Lower lobe of right lung (tissue), 2 donors: ENCODE measurements around the gene NEURL1. TPM values are rescaled to one million over a fixed set of nuclear protein-coding genes. Genes with fewer than 3 reads are reported as not detected.

Experiments
- ATAC-seq, 2 donors: fragments of 200-7000 bp; cut with Tn5 transposase; one replicate each; pipeline ENCODE4 v1.9.1; 2020 to 2022; ENCODE audit warnings: mild to moderate bottlenecking in 2 of 2, moderate library complexity in 2 of 2
- DNase-seq: peaks from one replicate; pipeline ENCODE4 v3.0.0-alpha.2; 2020
- H3K27ac ChIP-seq: fragments of 200-600 bp; one replicate; pipeline ENCODE4 v1.8.0; 2022
- H3K27me3 ChIP-seq: fragments of 200-600 bp; one replicate; pipeline ENCODE4 v1.8.0; 2022; ENCODE audit warnings: low read depth
- H3K36me3 ChIP-seq: fragments of 200-600 bp; one replicate; pipeline ENCODE4 v1.8.0; 2022; ENCODE audit warnings: mild to moderate bottlenecking
- H3K4me1 ChIP-seq: fragments of 200-600 bp; one replicate; pipeline ENCODE4 v1.8.0; 2022
- H3K4me3 ChIP-seq: fragments of 200-600 bp; one replicate; pipeline ENCODE4 v1.8.0; 2022; ENCODE audit warnings: mild to moderate bottlenecking
- H3K9me3 ChIP-seq: fragments of 200-600 bp; one replicate; pipeline ENCODE4 v1.8.0; 2022
- intact Hi-C: fragments of 100-400 bp; cut with DNase I; formaldehyde crosslinking; loops from one replicate; pipeline ENCODE4 v1.11.0; 2022
- total RNA-seq: library from RNA; stranded (reverse); fragmentation: NEBNext Ultra II Directional; extraction: Animal tissue kit (Norgen Biotek cat#: 25700); gene quantifications from one replicate; pipeline ENCODE4 v1.2.1, GENCODE V29; 2021
- TF ChIP-seq, protein P1 (sequence below): fragments of 200-600 bp; IDR thresholded peaks from one replicate; pipeline ENCODE4 v1.8.0; 2022; ENCODE audit warnings: antibody characterized with exemption, mild to moderate bottlenecking
- donor health status: DM: no; HTN: yes; CAD: no; lungs with severe emphysema.

The NEURL1 gene
- total RNA-seq, 1 donor from 2014 or later, result 0.95 TPM

DNA sequence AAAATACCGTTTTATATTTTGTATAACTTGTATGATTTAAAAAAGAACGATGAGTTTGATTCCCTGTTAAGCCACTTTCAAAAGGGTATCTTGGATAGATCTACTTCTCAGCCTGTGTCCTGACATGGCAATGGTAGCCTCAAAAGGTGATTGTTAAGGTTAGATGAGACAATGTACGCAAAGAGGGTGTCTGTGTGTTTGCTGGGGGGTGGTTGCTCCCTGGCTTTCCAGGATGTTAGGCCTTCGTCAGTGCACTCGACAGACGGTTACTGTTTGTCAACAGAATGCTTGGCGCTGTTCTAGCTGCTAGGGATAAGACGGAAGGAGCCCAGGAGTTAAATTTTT is 90.3 kb downstream of the NEURL1 start:
- Histone ChIP-seq H3K27ac (no peak overlapping the region), H3K4me1 (peaks cover 5% of the 10 kb centered on the region), H3K9me3 (no peaks in the 10 kb centered on the region), H3K27me3 (no peaks in the 10 kb centered on the region), H3K4me3 (peak overlapping the region; percentile 51), H3K36me3 (no peaks in the 10 kb centered on the region)
- ATAC-seq (no peak), DNase-seq (no peak)
- intact Hi-C loops, result no loop called here
- TF ChIP-seq, protein P1, sequence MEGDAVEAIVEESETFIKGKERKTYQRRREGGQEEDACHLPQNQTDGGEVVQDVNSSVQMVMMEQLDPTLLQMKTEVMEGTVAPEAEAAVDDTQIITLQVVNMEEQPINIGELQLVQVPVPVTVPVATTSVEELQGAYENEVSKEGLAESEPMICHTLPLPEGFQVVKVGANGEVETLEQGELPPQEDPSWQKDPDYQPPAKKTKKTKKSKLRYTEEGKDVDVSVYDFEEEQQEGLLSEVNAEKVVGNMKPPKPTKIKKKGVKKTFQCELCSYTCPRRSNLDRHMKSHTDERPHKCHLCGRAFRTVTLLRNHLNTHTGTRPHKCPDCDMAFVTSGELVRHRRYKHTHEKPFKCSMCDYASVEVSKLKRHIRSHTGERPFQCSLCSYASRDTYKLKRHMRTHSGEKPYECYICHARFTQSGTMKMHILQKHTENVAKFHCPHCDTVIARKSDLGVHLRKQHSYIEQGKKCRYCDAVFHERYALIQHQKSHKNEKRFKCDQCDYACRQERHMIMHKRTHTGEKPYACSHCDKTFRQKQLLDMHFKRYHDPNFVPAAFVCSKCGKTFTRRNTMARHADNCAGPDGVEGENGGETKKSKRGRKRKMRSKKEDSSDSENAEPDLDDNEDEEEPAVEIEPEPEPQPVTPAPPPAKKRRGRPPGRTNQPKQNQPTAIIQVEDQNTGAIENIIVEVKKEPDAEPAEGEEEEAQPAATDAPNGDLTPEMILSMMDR, result no peak

DNA sequence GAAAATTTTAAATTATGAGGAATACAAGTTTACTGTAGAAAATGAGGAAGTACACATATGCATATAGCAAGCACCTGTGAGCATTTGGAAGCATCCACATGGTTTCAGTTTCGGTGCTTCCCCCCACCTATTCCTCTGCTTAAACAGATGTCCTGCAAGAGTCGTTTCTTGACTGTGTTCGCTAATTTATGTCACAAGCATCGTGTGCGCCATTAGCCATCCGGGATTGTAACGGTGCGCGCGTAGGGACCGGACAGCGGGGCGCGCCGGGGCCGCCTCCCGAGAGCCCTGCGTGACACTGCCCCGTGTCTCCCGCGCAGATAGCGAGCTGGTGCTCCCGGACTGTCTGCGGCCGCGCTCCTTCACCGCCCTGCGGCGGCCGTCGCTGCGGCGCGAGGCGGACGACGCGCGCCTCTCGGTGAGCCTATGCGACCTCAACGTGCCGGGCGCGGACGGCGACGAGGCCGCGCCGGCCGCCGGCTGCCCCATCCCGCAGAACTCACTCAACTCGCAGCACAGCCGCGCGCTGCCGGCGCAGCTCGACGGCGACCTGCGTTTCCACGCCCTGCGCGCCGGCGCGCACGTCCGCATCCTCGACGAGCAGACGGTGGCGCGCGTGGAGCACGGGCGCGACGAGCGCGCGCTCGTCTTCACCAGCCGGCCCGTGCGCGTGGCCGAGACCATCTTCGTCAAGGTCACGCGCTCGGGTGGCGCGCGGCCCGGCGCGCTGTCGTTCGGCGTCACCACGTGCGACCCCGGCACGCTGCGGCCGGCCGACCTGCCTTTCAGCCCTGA is 90.9 kb downstream of the NEURL1 start:
- peak; percentile 59 for DNase-seq
- Histone ChIP-seq H3K27ac (no peak overlapping the region), H3K4me3 (peak overlapping the region; percentile 51), H3K4me1 (peaks cover 5% of the 10 kb centered on the region), H3K27me3 (no peaks in the 10 kb centered on the region), H3K9me3 (no peaks in the 10 kb centered on the region), H3K36me3 (no peaks in the 10 kb centered on the region)
- peak; percentile 50 to 69 for ATAC-seq
- intact Hi-C loops, result no loop called here
- TF ChIP-seq, protein P1, result no peak

DNA sequence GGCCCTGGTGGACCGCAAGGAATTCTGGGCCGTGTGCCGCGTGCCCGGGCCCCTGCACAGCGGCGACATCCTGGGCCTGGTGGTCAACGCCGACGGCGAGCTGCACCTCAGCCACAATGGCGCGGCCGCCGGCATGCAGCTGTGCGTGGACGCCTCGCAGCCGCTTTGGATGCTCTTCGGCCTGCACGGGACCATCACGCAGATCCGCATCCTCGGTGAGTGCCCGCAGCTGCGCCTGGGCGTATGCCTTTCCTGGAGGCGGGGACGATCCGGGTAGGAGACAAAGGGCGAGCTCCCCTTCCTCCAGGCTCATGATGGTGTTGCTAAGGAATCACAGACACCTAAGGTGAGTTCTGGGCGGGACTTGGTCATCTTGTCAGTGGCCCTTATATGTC is 91.5 kb downstream of the NEURL1 start:
- Histone ChIP-seq H3K4me1 (peaks cover 5% of the 10 kb centered on the region), H3K27me3 (no peaks in the 10 kb centered on the region), H3K36me3 (no peaks in the 10 kb centered on the region), H3K4me3 (peak overlapping the region; percentile 51), H3K9me3 (no peaks in the 10 kb centered on the region), H3K27ac (no peak overlapping the region)
- ATAC-seq (no peak), DNase-seq (no peak)
- intact Hi-C loops, result no loop called here
- TF ChIP-seq, protein P1, result no peak

DNA sequence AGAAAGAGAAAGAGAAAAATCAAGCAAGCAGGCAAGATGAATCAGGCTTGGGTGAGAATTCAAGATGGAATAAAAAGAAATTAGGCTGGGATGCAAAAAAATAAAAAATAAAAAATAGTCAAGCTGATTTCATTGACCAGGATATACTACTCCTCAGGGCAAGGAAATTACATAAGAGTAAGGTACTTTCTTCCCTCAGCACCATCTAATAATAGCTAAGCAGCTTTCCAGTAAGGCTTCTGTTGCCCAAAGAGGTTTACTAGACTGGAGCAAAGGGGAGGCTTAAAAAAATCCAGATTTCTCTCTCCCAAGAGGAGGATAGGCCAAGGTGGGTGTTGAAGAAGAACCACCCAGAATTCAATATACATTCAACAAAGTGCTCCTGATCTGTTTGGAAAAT is 93.6 kb downstream of the NEURL1 start:
- DNase-seq (no peak), ATAC-seq (no peak)
- H3K36me3 ChIP-seq, result no peaks in the 10 kb centered on the region
- H3K4me3 ChIP-seq, result no peak overlapping the region
- peaks cover 5% of the 10 kb centered on the region for H3K4me1 ChIP-seq
- TF ChIP-seq, protein P1, result no peak
- no peaks in the 10 kb centered on the region for H3K9me3 ChIP-seq
- H3K27ac ChIP-seq, result no peak overlapping the region
- H3K27me3 ChIP-seq, result no peaks in the 10 kb centered on the region
- intact Hi-C loops, result no loop called here

DNA sequence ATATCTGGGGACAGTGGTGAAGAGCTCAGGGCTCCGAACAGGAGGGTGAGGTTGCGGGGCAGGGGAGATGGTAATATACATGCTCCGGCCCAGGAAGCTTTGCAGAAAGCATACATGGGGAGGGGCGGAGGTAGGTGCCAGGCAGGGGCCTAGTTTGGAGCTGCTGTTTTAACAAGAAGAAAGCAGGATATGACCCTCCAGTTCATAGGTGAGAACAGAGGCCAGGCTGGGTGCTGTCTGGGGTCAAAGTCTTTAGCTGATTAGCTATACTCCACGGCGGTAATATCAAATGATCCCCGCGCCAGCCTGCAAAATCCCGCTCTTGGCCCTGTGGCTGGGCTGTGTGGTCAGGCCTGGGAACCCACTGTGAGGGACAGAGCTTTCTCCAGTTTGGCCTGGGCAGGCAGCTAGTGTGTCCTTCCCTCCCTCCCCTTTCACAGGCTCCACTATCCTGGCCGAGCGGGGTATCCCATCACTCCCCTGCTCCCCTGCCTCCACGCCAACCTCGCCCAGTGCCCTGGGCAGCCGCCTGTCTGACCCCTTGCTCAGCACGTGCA is 95.6 kb downstream of the NEURL1 start:
- intact Hi-C loops, result no loop called here
- no peaks in the 10 kb centered on the region for H3K27me3 ChIP-seq
- TF ChIP-seq, protein P1, result no peak
- H3K4me3 ChIP-seq, result no peak overlapping the region
- peaks cover 1% of the 10 kb centered on the region for H3K4me1 ChIP-seq
- DNase-seq (no peak), ATAC-seq (no peak)
- no peaks in the 10 kb centered on the region for H3K9me3 ChIP-seq
- no peaks in the 10 kb centered on the region for H3K36me3 ChIP-seq
- H3K27ac ChIP-seq, result no peak overlapping the region
